ENCODE data around the gene PALB2.

DNA sequence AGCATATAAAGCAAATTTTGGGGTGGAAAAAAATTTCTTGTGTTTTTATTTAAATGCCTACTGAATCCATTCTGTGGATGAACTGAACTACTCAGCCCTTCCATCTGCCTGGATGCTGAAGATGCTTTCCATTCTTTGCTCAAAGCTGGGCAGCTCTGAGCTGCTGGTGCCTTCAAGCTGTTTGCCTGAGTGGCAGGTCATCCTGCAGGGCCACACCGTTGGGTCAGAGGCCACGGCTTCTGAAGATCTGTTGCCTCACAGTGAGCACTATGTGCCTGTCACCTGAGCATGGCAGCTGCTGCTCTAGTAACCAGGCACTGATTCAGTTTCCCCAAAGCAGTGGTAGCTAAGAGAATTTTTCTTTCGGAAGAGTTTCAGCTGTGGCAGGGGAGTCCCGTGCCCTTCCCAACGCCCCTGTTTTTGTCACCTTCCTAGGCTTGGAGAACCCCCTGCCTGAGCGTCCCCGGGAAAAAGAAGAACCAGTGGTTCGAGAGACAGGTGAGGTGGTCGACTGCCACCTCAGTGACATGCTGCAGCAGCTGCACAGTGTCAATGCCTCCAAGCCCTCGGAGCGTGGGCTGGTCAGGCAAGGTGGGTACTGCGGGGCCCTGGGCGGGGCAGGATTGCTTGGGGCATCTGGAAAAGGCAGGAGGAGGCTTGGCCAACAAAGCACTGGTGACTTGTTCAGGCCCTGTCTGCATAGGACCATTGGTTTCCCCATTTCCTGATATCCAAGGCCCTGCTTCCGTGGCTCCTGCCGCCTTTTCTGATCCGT is 46.1 kb upstream of the PALB2 start:
- TF ChIP-seq POLR2A (IDR thresholded peaks at IDR 0.05; ENCODE audit: low read length) (no peak), GATA1 (IDR thresholded peaks at IDR 0.05; ENCODE audit: low read depth, low read length) (no peak)

Data from erythroblast (primary cell).